RWPE2 (cell line): ENCODE measurements around the gene PTGFR.

Experiments used
- ATAC-seq: fragments of 200-7000 bp; cut with Tn5 transposase; 3 replicates; pipeline ENCODE4 v1.9.1; 2021; ENCODE audit warnings: low read depth
- DNase-seq: peaks from one replicate; pipeline ENCODE4 v3.0.0-alpha.2; 2020; ENCODE audit warnings: low spot score
- H3K27ac ChIP-seq: fragments of 450-650 bp; 2 replicates; pipeline ENCODE4 v1.5.1; 2017; ENCODE audit warnings: mild to moderate bottlenecking; ENCODE audit not compliant: poor library complexity, severe bottlenecking
- H3K27me3 ChIP-seq: fragments of 250-450 bp; sonication (Bioruptor Pico); 2 replicates; pipeline ENCODE4 v1.5.1; 2021; ENCODE audit warnings: mild to moderate bottlenecking, moderate library complexity; ENCODE audit not compliant: insufficient read depth, poor library complexity, severe bottlenecking
- H3K36me3 ChIP-seq: fragments of 250-450 bp; sonication (Bioruptor Pico); 2 replicates; pipeline ENCODE4 v1.5.1; 2020; ENCODE audit warnings: low read depth, mild to moderate bottlenecking, moderate library complexity
- H3K4me1 ChIP-seq: fragments of 250-450 bp; sonication (Bioruptor Pico); 2 replicates; pipeline ENCODE4 v1.5.1; 2021; ENCODE audit warnings: mild to moderate bottlenecking, moderate library complexity; ENCODE audit not compliant: insufficient read depth, poor library complexity, severe bottlenecking
- H3K4me3 ChIP-seq: fragments of 250-450 bp; sonication (Bioruptor Pico); 2 replicates; pipeline ENCODE4 v1.5.1; 2021; ENCODE audit warnings: mild to moderate bottlenecking, moderate library complexity; ENCODE audit not compliant: severe bottlenecking
- H3K9me3 ChIP-seq: fragments of 250-450 bp; sonication (Bioruptor Pico); 2 replicates; pipeline ENCODE4 v1.5.1; 2021; ENCODE audit warnings: mild to moderate bottlenecking, moderate library complexity; ENCODE audit not compliant: severe bottlenecking
- CTCF ChIP-seq: fragments of 450-650 bp; IDR thresholded peaks from one replicate; pipeline ENCODE4 v1.5.1; 2017; ENCODE audit warnings: mild to moderate bottlenecking, moderate library complexity; ENCODE audit not compliant: poor library complexity, severe bottlenecking

Gene PTGFR

GRCh38 chr1:78541479-78541878 is 50.7 kb downstream of the PTGFR start:
- no peak overlapping the region for H3K4me3 ChIP-seq
- DNase-seq (no peak), ATAC-seq (no peak)
- no peaks in the 10 kb centered on the region for H3K36me3 ChIP-seq
- H3K27ac ChIP-seq = no peak overlapping the region
- TF ChIP-seq CTCF = no peak
- no peaks in the 10 kb centered on the region for H3K9me3 ChIP-seq
- H3K4me1 ChIP-seq = no peaks in the 10 kb centered on the region
- H3K27me3 ChIP-seq = no peaks in the 10 kb centered on the region

- H3K4me3 ChIP-seq = no peak overlapping the region
- H3K9me3 ChIP-seq = no peaks in the 10 kb centered on the region
- H3K27ac ChIP-seq = no peak overlapping the region
- no peaks in the 10 kb centered on the region for H3K4me1 ChIP-seq
- DNase-seq (no peak), ATAC-seq (peak; percentile 33; the same call in 1 of the 3 replicates)
- H3K27me3 ChIP-seq = no peaks in the 10 kb centered on the region
- H3K36me3 ChIP-seq = no peaks in the 10 kb centered on the region
- no peak for TF ChIP-seq CTCF
Observed at GRCh38 chr1:78543941-78544643, 53.3 kb downstream of the PTGFR start.

- TF ChIP-seq CTCF = no peak
- Histone ChIP-seq H3K9me3 (no peaks in the 10 kb centered on the region), H3K4me1 (no peaks in the 10 kb centered on the region), H3K4me3 (no peak overlapping the region), H3K27ac (no peak overlapping the region), H3K36me3 (no peaks in the 10 kb centered on the region), H3K27me3 (no peaks in the 10 kb centered on the region)
- ATAC-seq (no peak), DNase-seq (no peak)
Observed at GRCh38 chr1:78547081-78547480, 56.3 kb downstream of the PTGFR start.

- no peaks in the 10 kb centered on the region for H3K27me3 ChIP-seq
- H3K36me3 ChIP-seq = no peaks in the 10 kb centered on the region
- H3K4me3 ChIP-seq = no peak overlapping the region
- H3K27ac ChIP-seq = no peak overlapping the region
- no peaks in the 10 kb centered on the region for H3K9me3 ChIP-seq
- no peak for TF ChIP-seq CTCF
- DNase-seq (no peak), ATAC-seq (no peak)
- no peaks in the 10 kb centered on the region for H3K4me1 ChIP-seq
Observed at GRCh38 chr1:78549331-78549730, 58.6 kb downstream of the PTGFR start.

- Histone ChIP-seq H3K36me3 (no peaks in the 10 kb centered on the region), H3K4me3 (no peak overlapping the region), H3K27me3 (no peaks in the 10 kb centered on the region), H3K27ac (no peak overlapping the region), H3K9me3 (no peaks in the 10 kb centered on the region), H3K4me1 (no peaks in the 10 kb centered on the region)
- TF ChIP-seq CTCF = no peak
- no peak for ATAC-seq
- DNase-seq = no peak
Observed at GRCh38 chr1:78549891-78550290, 59.1 kb downstream of the PTGFR start.
